CD8-positive, alpha-beta memory T cell (primary cell): Measurements from ENCODE around the gene NENF. TPM values are rescaled to one million over a fixed set of nuclear protein-coding genes. Genes with fewer than 3 reads are reported as not detected.
"Not testable (repeated sequence)": the region's sequence is repeated elsewhere in the genome, so short reads cannot be mapped to it uniquely, and the experiment has no call there.

Experiments
- CTCF ChIA-PET: fragments of 350-600 bp; sonication (Branson Sonifier 250); formaldehyde crosslinking; loops from one replicate; lab custom pipeline; 2021; ENCODE audit warnings: antibody characterized with exemption; lab: Charles Lee
- POLR2A ChIA-PET: fragments of 350-600 bp; sonication (Branson Sonifier 250); formaldehyde crosslinking; loops from one replicate; lab custom pipeline; 2021; ENCODE audit warnings: antibody characterized with exemption; lab: Charles Lee
- DNase-seq, 5 donors: peaks; one replicate each; pipeline versions ENCODE4 v3.0.0 to v3.0.0-alpha.2; 2020 to 2022; ENCODE audit warnings: mixed read lengths in 1 of 5
- H3K27ac ChIP-seq: one replicate; pipeline ENCODE4 v1.7.0; 2013; ENCODE audit warnings: low read depth, mild to moderate bottlenecking, low read length, moderate library complexity
- H3K27me3 ChIP-seq: 2 replicates; pipeline ENCODE4 v1.7.0; 2013; ENCODE audit warnings: low read length, mild to moderate bottlenecking; ENCODE audit not compliant: insufficient read depth, poor library complexity, severe bottlenecking
- H3K36me3 ChIP-seq: 2 replicates; pipeline ENCODE4 v1.7.0; 2013; ENCODE audit warnings: mild to moderate bottlenecking, low read length, moderate library complexity; ENCODE audit not compliant: insufficient read depth
- H3K4me1 ChIP-seq: 2 replicates; pipeline ENCODE4 v1.7.0; 2013; ENCODE audit warnings: mild to moderate bottlenecking, low read length, moderate library complexity; ENCODE audit not compliant: insufficient read depth
- H3K4me3 ChIP-seq: 2 replicates; pipeline ENCODE4 v1.7.0; 2013; ENCODE audit warnings: mild to moderate bottlenecking, low read length
- H3K9me3 ChIP-seq: 2 replicates; pipeline ENCODE4 v1.7.0; 2013; ENCODE audit warnings: mild to moderate bottlenecking, low read length
- H3K27ac Mint-ChIP-seq, 8 donors: one replicate each; pipeline ENCODE4 v1.8.0; 2020 to 2021; ENCODE audit warnings: mixed read lengths in 8 of 8, mild to moderate bottlenecking in 6 of 8, inconsistent platforms in 3 of 8, moderate library complexity in 3 of 8
- H3K27me3 Mint-ChIP-seq, 2 donors: one replicate each; pipeline ENCODE4 v1.8.0; 2020 to 2021; ENCODE audit warnings: mixed read lengths in 2 of 2, mild to moderate bottlenecking in 1 of 2, moderate library complexity in 1 of 2
- H3K36me3 Mint-ChIP-seq, 3 donors: one replicate each; pipeline ENCODE4 v1.8.0; 2020 to 2021; ENCODE audit warnings: mixed read lengths in 3 of 3, inconsistent platforms in 1 of 3, mild to moderate bottlenecking in 1 of 3
- H3K4me1 Mint-ChIP-seq, 3 donors: one replicate each; pipeline ENCODE4 v1.8.0; 2020 to 2021; ENCODE audit warnings: mixed read lengths in 3 of 3, inconsistent platforms in 1 of 3, mild to moderate bottlenecking in 1 of 3
- H3K4me3 Mint-ChIP-seq, 7 donors: one replicate each; pipeline ENCODE4 v1.8.0; 2020 to 2021; ENCODE audit warnings: mixed read lengths in 7 of 7, mild to moderate bottlenecking in 6 of 7, moderate library complexity in 4 of 7, inconsistent platforms in 2 of 7
- H3K9me3 Mint-ChIP-seq, 5 donors: one replicate each; pipeline ENCODE4 v1.8.0; 2020 to 2022; ENCODE audit warnings: mixed read lengths in 5 of 5, mild to moderate bottlenecking in 3 of 5, moderate library complexity in 2 of 5, inconsistent platforms in 1 of 5
- polyA plus RNA-seq: library from polyadenylated mRNA; unstranded; fragments of 300-500 nt; fragmentation: Illumina TruSeq; gene quantifications from one replicate; pipeline ENCODE4 v1.2.3, GENCODE V29; 2021
- total RNA-seq, 2 experiments: library from RNA; stranded (reverse); gene quantifications; one replicate each; pipeline ENCODE4 v1.2.3, GENCODE V29; 2021

Gene NENF
- total and polyA plus RNA-seq, 3 experiments from 2014 or later = 45.5 to 49.9 (median 47.9) TPM

- DNase-seq = no peak
- Histone ChIP-seq H3K9me3 (no peaks in the 10 kb centered on the region), H3K27ac (no peak overlapping the region), H3K27me3 (peaks cover 3% of the 10 kb centered on the region), H3K4me1 (no peaks in the 10 kb centered on the region), H3K4me3 (no peak overlapping the region), H3K36me3 (no peaks in the 10 kb centered on the region)
- H3K9me3 Mint-ChIP-seq = no peaks in the 10 kb centered on the region
- peaks cover 27% of the 10 kb centered on the region in 2 donors for H3K27me3 Mint-ChIP-seq
- H3K36me3 Mint-ChIP-seq = no peaks in the 10 kb centered on the region
- peak overlapping the region in 1 of 7 donors; percentile 65 for H3K4me3 Mint-ChIP-seq
- peak overlapping the region in 1 of 8 donors; percentile 78 for H3K27ac Mint-ChIP-seq
- H3K4me1 Mint-ChIP-seq = peaks cover 12 to 17% (median 12%) of the 10 kb centered on the region in 3 donors
- ChIA-PET POLR2A (no interaction called here), CTCF (interaction anchor here (1.0 to 3.5 kb wide), 7 partner anchors 11 to 303 kb away, joined by 3 to 27 read pairs (median 6); no protein-coding TSS in a partner anchor)
Measured at GRCh38 chr1:212479188-212479587, 46.5 kb downstream of the NENF start.

GRCh38 chr1:212480711-212481437 is 48.2 kb downstream of the NENF start:
- peak in 1 of 5 donors; percentile 32 for DNase-seq
- Mint-ChIP-seq H3K27ac (peak overlapping the region in 4 of 8 donors; percentile 64 to 83 (median 73)), H3K27me3 (peaks cover 27% of the 10 kb centered on the region in 2 donors), H3K4me3 (peak overlapping the region in 5 of 7 donors; percentile 6 to 47 (median 17)), H3K4me1 (peaks cover 12 to 17% (median 12%) of the 10 kb centered on the region in 3 donors)
- H3K9me3 ChIP-seq, H3K27me3 ChIP-seq, H3K9me3 Mint-ChIP-seq, H3K4me3 ChIP-seq, H3K4me1 ChIP-seq, H3K36me3 Mint-ChIP-seq, POLR2A ChIA-PET, H3K36me3 ChIP-seq, H3K27ac ChIP-seq: not testable (repeated sequence)
- CTCF ChIA-PET = interaction anchor here (1.4 kb wide), 1 partner anchor 301 kb away, joined by 3 read pairs; no protein-coding TSS in a partner anchor

- H3K27ac Mint-ChIP-seq = peak overlapping the region in 1 of 8 donors; percentile 68
- H3K9me3 ChIP-seq = no peaks in the 10 kb centered on the region
- peaks cover 3% of the 10 kb centered on the region for H3K27me3 ChIP-seq
- peaks cover 12 to 17% (median 12%) of the 10 kb centered on the region in 3 donors for H3K4me1 Mint-ChIP-seq
- peak overlapping the region in 1 of 7 donors; percentile 15 for H3K4me3 Mint-ChIP-seq
- H3K36me3 Mint-ChIP-seq = no peaks in the 10 kb centered on the region
- CTCF ChIA-PET = interaction anchor here (0.7 kb wide), 1 partner anchor 214 kb away, joined by 3 read pairs; no protein-coding TSS in a partner anchor
- H3K27ac ChIP-seq = no peak overlapping the region
- no peaks in the 10 kb centered on the region for H3K4me1 ChIP-seq
- no peaks in the 10 kb centered on the region for H3K36me3 ChIP-seq
- no peak overlapping the region for H3K4me3 ChIP-seq
- no peak for DNase-seq
- no peaks in the 10 kb centered on the region for H3K9me3 Mint-ChIP-seq
- H3K27me3 Mint-ChIP-seq = peaks cover 27% of the 10 kb centered on the region in 2 donors
- POLR2A ChIA-PET = no interaction called here
Measured at GRCh38 chr1:212481438-212481767, 48.7 kb downstream of the NENF start.

- H3K4me1 Mint-ChIP-seq = peaks cover 10 to 14% (median 10%) of the 10 kb centered on the region in 3 donors
- H3K4me3 Mint-ChIP-seq = no peak overlapping the region
Measured at GRCh38 chr1:212482006-212482636, 49.4 kb downstream of the NENF start.

GRCh38 chr1:212482637-212483441 is 50.1 kb downstream of the NENF start:
- Histone ChIP-seq H3K4me3 (no peak overlapping the region), H3K27ac (no peak overlapping the region), H3K36me3 (no peaks in the 10 kb centered on the region), H3K4me1 (no peaks in the 10 kb centered on the region), H3K9me3 (no peaks in the 10 kb centered on the region), H3K27me3 (peaks cover 3% of the 10 kb centered on the region)
- Mint-ChIP-seq H3K9me3 (no peaks in the 10 kb centered on the region), H3K4me3 (no peak overlapping the region), H3K27ac (peak overlapping the region in 1 of 8 donors; percentile 69), H3K27me3 (peaks cover 23 to 26% of the 10 kb centered on the region in 2 donors), H3K36me3 (no peaks in the 10 kb centered on the region), H3K4me1 (peaks cover 7 to 11% (median 8%) of the 10 kb centered on the region in 3 donors)
- peak in 1 of 5 donors; percentile 33 for DNase-seq
- ChIA-PET CTCF (no interaction called here), POLR2A (no interaction called here)

More at GRCh38 chr1:212482006-212482636, 49.4 kb downstream of the NENF start:
- Histone ChIP-seq H3K4me1 (no peaks in the 10 kb centered on the region), H3K27me3 (peaks cover 3% of the 10 kb centered on the region), H3K4me3 (no peak overlapping the region), H3K27ac (no peak overlapping the region), H3K36me3 (no peaks in the 10 kb centered on the region), H3K9me3 (no peaks in the 10 kb centered on the region)
- POLR2A ChIA-PET = no interaction called here
- Mint-ChIP-seq H3K9me3 (no peaks in the 10 kb centered on the region), H3K27ac (peak overlapping the region in 3 of 8 donors; percentile 50 to 69 (median 66)), H3K27me3 (peaks cover 24 to 26% of the 10 kb centered on the region in 2 donors), H3K36me3 (no peaks in the 10 kb centered on the region)
- peak in 1 of 5 donors; percentile 7 for DNase-seq
- CTCF ChIA-PET = interaction anchor here (0.7 kb wide), 1 partner anchor 214 kb away, joined by 3 read pairs; no protein-coding TSS in a partner anchor

- peaks cover 7 to 11% (median 8%) of the 10 kb centered on the region in 3 donors for H3K4me1 Mint-ChIP-seq
- Histone ChIP-seq H3K36me3 (no peaks in the 10 kb centered on the region), H3K27me3 (peaks cover 3% of the 10 kb centered on the region), H3K4me1 (no peaks in the 10 kb centered on the region), H3K9me3 (no peaks in the 10 kb centered on the region), H3K4me3 (no peak overlapping the region), H3K27ac (no peak overlapping the region)
- peak overlapping the region in 1 of 8 donors; percentile 88 for H3K27ac Mint-ChIP-seq
- H3K27me3 Mint-ChIP-seq = peaks cover 19 to 24% of the 10 kb centered on the region in 2 donors
- ChIA-PET CTCF (interaction anchor here (1.0 kb wide), 1 partner anchor 8 kb away, joined by 5 read pairs; no protein-coding TSS in a partner anchor), POLR2A (no interaction called here)
- H3K36me3 Mint-ChIP-seq = no peaks in the 10 kb centered on the region
- peak in 1 of 5 donors; percentile 12 for DNase-seq
- H3K9me3 Mint-ChIP-seq = no peaks in the 10 kb centered on the region
- H3K4me3 Mint-ChIP-seq = no peak overlapping the region
Measured at GRCh38 chr1:212484701-212485570, 52.2 kb downstream of the NENF start.

- POLR2A ChIA-PET = no interaction called here
- CTCF ChIA-PET = interaction anchor here (1.0 kb wide), 1 partner anchor 8 kb away, joined by 5 read pairs; no protein-coding TSS in a partner anchor
- no peaks in the 10 kb centered on the region for H3K9me3 ChIP-seq
- no peak overlapping the region for H3K27ac ChIP-seq
- no peak for DNase-seq
- peak overlapping the region in 1 of 8 donors; percentile 88 for H3K27ac Mint-ChIP-seq
- no peak overlapping the region for H3K4me3 Mint-ChIP-seq
- peaks cover 16 to 19% of the 10 kb centered on the region in 2 donors for H3K27me3 Mint-ChIP-seq
- H3K36me3 Mint-ChIP-seq = no peaks in the 10 kb centered on the region
- peaks cover 3% of the 10 kb centered on the region for H3K27me3 ChIP-seq
- peaks cover 4 to 11% (median 8%) of the 10 kb centered on the region in 3 donors for H3K4me1 Mint-ChIP-seq
- no peak overlapping the region for H3K4me3 ChIP-seq
- no peaks in the 10 kb centered on the region for H3K9me3 Mint-ChIP-seq
- no peaks in the 10 kb centered on the region for H3K36me3 ChIP-seq
- H3K4me1 ChIP-seq = no peaks in the 10 kb centered on the region
Measured at GRCh38 chr1:212485571-212485912, 52.8 kb downstream of the NENF start.
